ENCODE data around the gene IRF2BP1.

DNA sequence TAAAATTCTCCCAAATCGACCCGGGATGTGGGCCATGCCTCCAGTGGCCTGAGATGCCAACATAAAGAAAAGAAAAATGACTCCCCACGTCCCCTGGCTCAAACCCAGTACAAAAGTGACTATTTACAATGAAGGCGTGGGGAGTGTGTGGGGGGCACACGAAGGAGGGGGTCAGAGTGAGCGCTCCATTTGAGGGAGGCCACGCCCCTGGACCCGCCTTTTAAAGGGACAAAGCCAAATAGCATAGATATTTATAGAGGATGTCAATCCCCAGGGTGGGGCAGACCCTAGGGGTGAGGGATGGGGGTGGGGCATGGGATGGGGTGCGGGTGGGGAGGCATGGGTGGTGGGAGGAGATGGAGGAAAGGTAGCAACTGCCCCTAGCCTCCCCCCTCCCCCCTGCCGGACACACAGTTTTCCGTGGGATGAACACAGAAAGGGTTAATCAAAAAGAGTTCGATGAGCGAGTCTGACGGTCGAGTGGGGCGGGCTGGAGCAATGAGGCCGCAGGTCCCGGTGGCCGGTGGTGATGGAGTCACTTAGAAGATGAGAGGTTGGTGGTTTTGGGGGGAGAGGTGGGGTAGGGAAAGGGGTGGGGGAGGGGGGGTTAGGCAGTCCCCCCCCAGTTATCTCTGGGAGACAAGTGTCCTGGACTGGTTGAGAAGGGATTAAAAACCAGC, 48.8 kb upstream of the IRF2BP1 start:
- TF ChIP-seq POLR2A (IDR thresholded peaks at IDR 0.05) (no peak), CTCF (IDR thresholded peaks at IDR 0.05) (no peak)
